ENCODE results near the gene FXR1.
"Not testable (repeated sequence)": the region's sequence is repeated elsewhere in the genome, so short reads cannot be mapped to it uniquely, and the experiment has no call there.

FXR1 gene

GRCh38 chr3:180940826-180941225 is 28.4 kb downstream of the FXR1 start:
- no peak for DNase-seq

GRCh38 chr3:180947761-180948390 is 35.4 kb downstream of the FXR1 start:
- no peak for DNase-seq

DNA sequence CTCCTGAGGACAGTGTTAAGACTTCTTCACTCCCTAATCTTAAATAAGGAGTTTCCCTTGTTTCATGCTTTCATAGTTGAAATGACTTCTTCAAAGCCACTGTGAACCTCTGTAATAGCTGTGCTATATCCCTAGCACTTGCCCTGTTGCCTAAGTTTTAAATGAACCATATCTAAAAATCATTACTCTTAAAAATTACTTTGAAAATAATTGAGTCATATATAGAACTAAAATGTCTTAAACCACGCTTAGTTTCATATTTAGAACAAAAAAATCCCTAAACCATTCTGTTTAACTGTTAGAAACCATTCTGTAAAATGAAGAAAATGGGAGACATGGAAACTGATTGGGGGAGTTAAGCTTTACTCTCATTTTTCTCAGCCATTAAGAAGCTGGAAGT is 47.2 kb downstream of the FXR1 start:
- DNase-seq: no peak

- no peak for DNase-seq
Observed at GRCh38 chr3:180961087-180961486, 48.6 kb downstream of the FXR1 start.

GRCh38 chr3:180961552-180961951 is 49.1 kb downstream of the FXR1 start:
- DNase-seq: no peak

GRCh38 chr3:180962530-180962929 is 50.1 kb downstream of the FXR1 start:
- DNase-seq: no peak

- DNase-seq: no peak
Observed at GRCh38 chr3:180970931-180971330, 58.5 kb downstream of the FXR1 start.

DNA sequence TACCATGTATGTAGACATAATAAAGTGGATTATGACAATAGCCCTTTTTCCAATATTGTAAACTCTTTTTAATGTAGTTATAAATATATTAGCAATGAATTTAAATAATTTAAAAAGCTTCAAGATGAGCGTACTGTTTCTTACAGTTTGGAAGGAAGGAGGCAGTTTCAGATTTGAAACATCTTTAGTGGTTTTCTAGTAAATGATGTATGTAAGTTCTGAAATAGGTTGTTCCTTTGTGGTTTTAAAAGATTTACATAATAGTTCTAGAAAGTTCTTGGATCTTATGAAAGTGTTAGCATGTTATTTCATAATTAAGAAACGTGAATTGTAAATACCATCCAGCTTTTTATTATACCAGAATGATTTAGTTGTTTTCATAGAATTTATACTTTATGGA is 61.1 kb downstream of the FXR1 start:
- DNase-seq: no peak

DNA sequence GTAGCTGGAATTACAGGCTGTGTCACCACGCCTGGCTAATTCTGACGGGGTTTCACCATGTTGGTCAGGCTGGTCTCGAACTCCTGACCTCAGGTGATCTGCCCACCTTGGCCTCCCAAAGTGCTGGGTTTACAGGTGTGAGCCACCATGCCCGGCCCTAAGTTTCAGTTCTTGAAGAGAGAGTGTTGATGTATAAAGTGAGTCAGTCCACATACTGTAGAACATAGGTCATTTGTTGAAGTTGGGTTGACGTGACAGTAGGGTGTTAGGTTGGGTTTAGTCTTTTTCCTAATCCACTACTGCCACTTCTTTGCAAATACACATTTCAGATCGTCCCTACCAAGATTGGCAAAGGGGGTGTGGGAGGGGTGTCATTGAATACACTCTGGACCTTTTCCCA is 61.8 kb downstream of the FXR1 start:
- DNase-seq: no peak

- no peak for DNase-seq
Observed at GRCh38 chr3:180977498-180977897, 65.0 kb downstream of the FXR1 start.

DNA sequence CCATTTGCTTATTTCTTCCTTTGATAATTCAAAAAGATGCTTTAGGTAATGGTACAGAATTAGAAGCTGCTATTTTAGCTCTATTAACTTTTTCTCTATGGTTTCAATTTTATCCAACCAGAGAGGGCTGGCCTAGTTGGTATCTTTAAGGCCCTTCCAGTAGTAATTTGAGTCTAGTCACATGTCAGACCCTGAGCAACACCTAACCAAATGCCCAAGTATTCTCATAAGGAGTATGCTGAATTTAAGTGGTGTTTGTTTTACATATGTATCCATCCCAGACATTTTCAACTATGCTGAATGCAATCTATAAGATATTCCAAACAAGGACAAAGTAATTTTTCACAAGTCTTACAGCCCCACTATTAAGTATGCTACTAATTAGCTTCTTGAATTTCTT is 67.5 kb downstream of the FXR1 start:
- DNase-seq: no peak

DNA sequence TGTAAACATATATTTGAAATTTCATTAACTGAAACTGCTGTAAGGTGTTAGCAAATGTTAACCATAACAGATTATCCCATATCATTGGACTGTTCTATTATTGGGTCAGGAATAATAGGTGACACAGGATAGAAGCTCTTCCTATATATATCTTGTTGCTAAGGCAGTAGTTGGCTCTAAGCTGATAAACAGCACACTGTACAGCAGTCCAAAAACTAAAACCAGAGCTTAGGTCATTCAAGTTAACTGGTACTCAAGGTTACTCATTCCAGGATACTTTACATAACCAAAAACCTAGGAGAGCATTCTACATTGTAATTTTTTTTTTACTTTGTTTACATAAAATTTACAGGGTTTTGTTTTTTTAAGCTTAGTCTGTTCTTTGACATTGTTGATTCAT is 68.1 kb downstream of the FXR1 start:
- no peak for DNase-seq

DNA sequence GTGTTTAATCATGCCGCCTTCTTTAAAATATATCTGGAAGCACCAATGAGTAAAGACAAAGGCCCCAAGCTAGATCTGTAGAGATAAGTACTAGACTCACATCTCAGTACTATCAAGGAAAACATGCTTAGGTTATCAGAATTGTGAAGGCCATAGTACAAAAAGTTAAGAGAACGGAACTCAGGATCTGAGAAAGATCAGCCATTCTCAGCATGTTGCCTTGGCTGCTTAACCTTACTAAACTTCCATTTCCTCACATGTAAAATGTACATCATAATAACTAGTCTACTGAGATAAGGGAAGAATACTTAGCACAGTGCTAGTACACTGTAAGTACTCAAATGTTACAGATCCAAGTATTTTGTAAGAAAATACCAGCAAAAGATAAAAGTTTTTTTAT is 69.4 kb downstream of the FXR1 start:
- DNase-seq: no peak

GRCh38 chr3:180983136-180983535 is 70.7 kb downstream of the FXR1 start:
- DNase-seq: no peak

DNA sequence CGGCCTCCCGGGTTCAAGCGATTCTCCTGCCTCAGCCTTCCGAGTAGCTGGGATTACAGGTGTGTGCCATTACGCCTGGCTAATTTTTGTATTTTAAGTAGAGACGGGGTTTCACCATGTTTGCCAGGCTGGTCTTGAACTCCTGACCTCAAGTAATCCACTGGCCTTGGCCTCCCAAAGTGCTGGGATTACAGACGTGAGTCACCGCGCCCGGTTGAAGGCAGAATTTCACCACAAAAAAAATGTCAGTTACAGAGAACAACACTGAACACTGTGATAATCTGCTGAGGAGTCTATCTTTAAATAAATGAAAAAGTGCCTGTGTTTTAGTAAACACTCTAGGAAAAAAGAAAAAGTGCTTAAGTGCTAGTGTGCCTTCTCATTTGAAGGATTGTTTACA is 73.9 kb downstream of the FXR1 start:
- not testable (repeated sequence) for DNase-seq

- DNase-seq: no peak
Observed at GRCh38 chr3:180987344-180987743, 74.9 kb downstream of the FXR1 start.

GRCh38 chr3:180989291-180990163 is 77.1 kb downstream of the FXR1 start, which contains the start of gene DNAJC19:
DNAJC19 (minus strand) TSS chr3:180989736; CDS start chr3:180989602, 134 bp downstream.
- peak; percentile 90 for DNase-seq

- DNase-seq: no peak
Observed at GRCh38 chr3:180990505-180990904, 78.0 kb downstream of the FXR1 start.

- no peak for DNase-seq
Observed at GRCh38 chr3:180996415-180996932, 84.0 kb downstream of the FXR1 start.

- DNase-seq: not testable (repeated sequence)
Observed at GRCh38 chr3:181002331-181002730, 89.9 kb downstream of the FXR1 start.

DNA sequence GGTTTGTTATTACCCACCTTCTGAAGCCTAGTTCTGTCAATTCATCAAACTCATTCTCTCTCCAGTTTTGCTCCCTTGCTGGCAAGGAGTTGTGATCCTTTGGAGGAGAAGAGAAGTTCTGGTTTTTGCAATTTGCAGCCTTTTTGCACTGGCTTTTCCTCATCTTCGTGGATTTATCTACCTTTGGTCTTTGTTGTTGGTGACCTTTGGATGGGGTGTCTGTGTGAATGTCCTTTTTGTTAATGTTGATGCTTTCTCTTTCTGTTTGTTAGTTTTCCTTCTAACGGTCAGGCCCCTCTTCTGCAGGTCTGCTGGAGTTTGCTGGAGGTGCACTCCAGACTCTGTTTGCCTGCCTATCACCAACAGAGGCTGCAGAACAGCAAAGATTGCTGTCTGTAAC is 91.0 kb downstream of the FXR1 start:
- DNase-seq: not testable (repeated sequence)

DNA sequence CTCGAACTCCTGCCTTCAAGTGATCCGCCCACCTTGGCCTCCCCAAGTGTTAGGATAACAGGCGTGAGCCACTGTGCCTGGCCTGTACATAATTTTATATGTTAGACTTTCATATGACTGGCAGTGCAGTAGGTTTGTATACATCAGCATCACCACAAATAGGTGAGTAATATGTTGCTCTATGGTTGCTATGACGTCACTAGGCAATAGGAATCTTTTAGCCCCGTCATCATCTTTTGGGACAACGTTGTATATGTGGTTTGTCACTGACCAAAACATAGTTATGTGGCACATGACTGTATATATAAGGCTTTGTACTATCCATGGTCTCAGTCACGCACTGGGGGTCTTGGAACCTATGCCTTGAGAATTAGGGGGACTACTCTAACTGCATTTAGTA is 94.1 kb downstream of the FXR1 start:
- DNase-seq: no peak

DNA sequence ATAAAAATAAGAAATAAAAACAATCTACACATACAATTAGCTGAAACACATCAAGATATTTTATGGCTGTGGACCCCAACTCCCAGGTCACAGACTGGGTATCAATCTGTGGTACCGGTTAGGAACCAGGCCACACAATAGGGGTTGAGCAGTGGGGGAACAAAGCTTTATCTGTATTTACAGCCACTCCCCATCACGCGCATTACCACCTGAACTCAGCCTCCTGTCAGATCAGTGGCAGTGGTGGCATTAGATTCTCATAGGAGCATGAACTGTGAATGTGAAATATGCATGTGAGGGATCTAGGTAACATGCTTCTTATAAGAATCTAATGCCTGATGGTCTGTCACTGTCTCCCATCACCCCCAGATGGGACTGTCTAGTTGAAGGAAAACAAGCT is 94.8 kb downstream of the FXR1 start:
- DNase-seq: no peak

GRCh38 chr3:181008796-181009195 is 96.3 kb downstream of the FXR1 start:
- DNase-seq: no peak
